ENCODE measurements around the gene DMRTB1. TPM values are rescaled to one million over a fixed set of nuclear protein-coding genes. Genes with fewer than 3 reads are reported as not detected.

Gene DMRTB1
- total and polyA plus RNA-seq, 2 experiments from 2014 or later, result not detected

DNA sequence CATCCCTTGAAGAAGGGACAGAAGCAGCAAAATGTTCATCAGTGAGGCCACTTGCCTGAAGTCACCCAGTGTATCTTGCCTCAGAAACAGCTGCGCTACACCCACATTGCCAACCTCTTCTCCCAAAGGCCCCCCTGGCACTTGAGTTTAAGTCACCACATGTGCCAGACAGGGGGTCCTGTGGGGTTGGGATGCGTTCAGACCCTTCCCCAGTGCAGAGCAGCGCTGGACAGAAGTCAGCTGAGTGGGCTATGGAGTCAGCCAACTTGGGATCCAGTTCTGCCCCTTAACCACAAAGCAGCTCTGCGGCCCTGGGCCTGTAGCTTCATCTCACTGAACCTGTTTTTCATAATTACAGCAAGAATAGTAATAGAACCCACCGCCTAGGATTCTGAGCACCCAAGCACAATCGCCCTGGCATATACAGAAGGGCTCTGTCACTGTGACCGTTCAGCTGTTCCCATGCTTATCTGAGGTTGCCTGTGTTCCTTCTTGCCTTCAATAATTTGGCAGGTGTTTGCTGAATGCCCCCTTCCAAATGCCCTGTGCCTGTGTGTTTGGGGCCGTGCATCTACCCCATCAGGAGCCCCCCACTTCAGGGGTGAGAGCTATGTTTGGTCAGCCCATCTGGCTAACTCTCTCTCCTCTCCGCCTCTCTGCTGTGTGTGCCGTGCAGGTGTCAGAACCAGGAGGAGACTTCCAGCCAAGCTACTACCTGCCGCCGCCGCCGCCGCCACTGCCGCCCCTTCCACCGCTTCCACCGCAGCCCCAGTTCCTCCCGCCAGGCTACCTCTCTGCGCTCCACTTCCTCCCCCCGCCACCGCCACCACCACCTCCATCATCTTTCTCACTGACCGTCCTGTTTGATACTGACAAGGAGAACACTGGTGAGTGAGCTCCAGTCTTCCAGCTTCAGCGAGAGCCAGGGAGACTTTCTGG lies 5.0 kb downstream of the DMRTB1 start:
- no peaks in the 10 kb centered on the region for H3K79me2 ChIP-seq
- no peak for DNase-seq (ENCODE audit: low spot score)
- TF ChIP-seq EZH2phosphoT487 (IDR thresholded peaks at IDR 0.05; ENCODE audit: low read depth, severe bottlenecking, unreplicated experiment) (no peak), EZH2 (IDR thresholded peaks at IDR 0.05; ENCODE audit: borderline replicate concordance) (no peak)
- TF ChIP-seq, protein P1, sequence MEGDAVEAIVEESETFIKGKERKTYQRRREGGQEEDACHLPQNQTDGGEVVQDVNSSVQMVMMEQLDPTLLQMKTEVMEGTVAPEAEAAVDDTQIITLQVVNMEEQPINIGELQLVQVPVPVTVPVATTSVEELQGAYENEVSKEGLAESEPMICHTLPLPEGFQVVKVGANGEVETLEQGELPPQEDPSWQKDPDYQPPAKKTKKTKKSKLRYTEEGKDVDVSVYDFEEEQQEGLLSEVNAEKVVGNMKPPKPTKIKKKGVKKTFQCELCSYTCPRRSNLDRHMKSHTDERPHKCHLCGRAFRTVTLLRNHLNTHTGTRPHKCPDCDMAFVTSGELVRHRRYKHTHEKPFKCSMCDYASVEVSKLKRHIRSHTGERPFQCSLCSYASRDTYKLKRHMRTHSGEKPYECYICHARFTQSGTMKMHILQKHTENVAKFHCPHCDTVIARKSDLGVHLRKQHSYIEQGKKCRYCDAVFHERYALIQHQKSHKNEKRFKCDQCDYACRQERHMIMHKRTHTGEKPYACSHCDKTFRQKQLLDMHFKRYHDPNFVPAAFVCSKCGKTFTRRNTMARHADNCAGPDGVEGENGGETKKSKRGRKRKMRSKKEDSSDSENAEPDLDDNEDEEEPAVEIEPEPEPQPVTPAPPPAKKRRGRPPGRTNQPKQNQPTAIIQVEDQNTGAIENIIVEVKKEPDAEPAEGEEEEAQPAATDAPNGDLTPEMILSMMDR (IDR thresholded peaks at IDR 0.05; ENCODE audit: poor library complexity), result no peak
- H3K27ac ChIP-seq, result no peak overlapping the region
- no peak overlapping the region for H2AFZ ChIP-seq
- H3K4me2 ChIP-seq, result no peak overlapping the region
- H3K9me2 ChIP-seq (replicated peaks; ENCODE audit: insufficient read depth), result no peaks in the 10 kb centered on the region
- H3K4me1 ChIP-seq (ENCODE audit: insufficient read depth), result no peaks in the 10 kb centered on the region
- H4K20me1 ChIP-seq (ENCODE audit: insufficient read depth, poor library complexity, severe bottlenecking), result no peaks in the 10 kb centered on the region
- no peak overlapping the region for H3K4me3 ChIP-seq
- H3K36me3 ChIP-seq (replicated peaks; ENCODE audit: insufficient read depth, low read depth), result no peaks in the 10 kb centered on the region
- no peaks in the 10 kb centered on the region for H3K9me3 ChIP-seq (ENCODE audit: low read depth)
- 94% methylated on average over 24 of the region's 24 CpGs for WGBS (ENCODE audit: low lambda C conversion rate, missing lambda C conversion rate)
- no peaks in the 10 kb centered on the region for H3K27me3 ChIP-seq

DNA sequence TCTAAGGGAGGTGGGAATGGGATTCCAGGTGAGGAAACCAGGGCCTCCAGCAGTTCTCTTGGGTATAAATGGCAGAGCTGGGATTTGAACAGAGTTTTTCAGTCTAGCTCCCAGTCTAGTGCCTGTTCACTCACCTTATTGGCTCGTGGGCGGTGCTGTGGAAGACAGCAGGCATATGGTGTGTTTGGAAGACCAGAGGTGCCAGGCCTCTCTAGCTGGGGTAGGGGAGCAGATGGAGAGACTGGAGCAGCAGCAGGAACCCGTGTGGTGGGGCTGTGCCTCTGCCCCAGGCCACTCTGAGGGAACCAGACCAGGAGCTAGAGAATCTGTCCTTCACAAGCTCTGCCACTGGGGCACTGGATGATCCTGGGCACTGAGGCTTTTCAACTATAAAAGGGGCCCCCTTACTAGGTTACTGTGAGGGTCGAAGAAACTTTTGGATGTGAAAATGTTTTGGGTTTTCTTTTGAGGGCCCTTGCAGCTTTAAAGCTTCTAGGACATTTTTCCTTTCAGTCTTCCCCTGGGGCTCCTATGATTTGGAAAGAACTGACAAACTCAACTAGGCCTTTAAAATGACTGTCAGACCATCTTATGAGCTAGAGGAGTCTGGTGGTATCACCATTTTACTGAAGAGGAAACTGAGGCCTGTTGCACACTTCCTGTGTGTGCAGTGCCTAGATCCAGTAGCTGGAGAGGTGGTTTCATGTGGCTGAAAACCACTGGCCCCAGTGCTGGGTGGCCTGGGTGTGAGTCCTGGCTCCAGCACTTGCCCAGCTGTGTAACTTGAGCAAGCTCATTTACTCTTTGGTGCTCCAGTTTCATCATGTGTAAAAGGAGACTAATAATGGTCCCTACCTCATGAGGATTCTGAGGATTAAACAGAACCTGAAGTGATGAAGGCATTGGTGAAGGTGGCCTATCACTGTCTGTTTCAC lies 6.1 kb downstream of the DMRTB1 start:
- Histone ChIP-seq H3K4me2 (no peak overlapping the region), H3K79me2 (no peaks in the 10 kb centered on the region), H3K36me3 (replicated peaks; ENCODE audit: insufficient read depth, low read depth) (no peaks in the 10 kb centered on the region), H3K9me3 (ENCODE audit: low read depth) (no peaks in the 10 kb centered on the region), H3K27me3 (no peaks in the 10 kb centered on the region), H3K27ac (no peak overlapping the region), H3K9me2 (replicated peaks; ENCODE audit: insufficient read depth) (no peaks in the 10 kb centered on the region), H3K4me3 (no peak overlapping the region), H3K4me1 (ENCODE audit: insufficient read depth) (no peaks in the 10 kb centered on the region), H4K20me1 (ENCODE audit: insufficient read depth, poor library complexity, severe bottlenecking) (no peaks in the 10 kb centered on the region), H2AFZ (no peak overlapping the region)
- no peak for DNase-seq (ENCODE audit: low spot score)
- WGBS (ENCODE audit: low lambda C conversion rate, missing lambda C conversion rate), result 59% methylated on average over 4 of the region's 4 CpGs
- TF ChIP-seq EZH2phosphoT487 (IDR thresholded peaks at IDR 0.05; ENCODE audit: low read depth, severe bottlenecking, unreplicated experiment), result no peak
- TF ChIP-seq EZH2 (IDR thresholded peaks at IDR 0.05; ENCODE audit: borderline replicate concordance), result no peak

DNA sequence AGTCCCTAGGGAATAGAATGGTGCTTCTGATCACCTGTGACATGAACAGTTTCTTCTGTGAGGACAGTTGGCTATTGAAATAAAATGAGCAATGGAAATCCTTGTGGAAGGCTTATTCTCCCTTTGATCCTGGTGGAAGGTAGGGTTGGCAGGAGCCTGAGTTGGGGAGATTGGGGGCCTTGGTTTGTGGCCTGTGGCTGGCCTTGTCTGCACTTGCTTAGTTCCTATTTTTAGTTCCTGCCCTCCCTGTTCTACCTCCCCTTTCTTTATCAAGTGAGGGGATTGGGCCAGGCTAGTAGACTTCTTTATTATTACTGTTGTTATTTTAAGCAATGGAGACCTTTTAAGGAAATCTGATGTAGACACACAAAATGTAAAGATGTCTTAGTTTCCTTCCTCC lies 8.2 kb downstream of the DMRTB1 start:
- no peaks in the 10 kb centered on the region for H3K4me1 ChIP-seq (ENCODE audit: insufficient read depth)
- no peaks in the 10 kb centered on the region for H3K27me3 ChIP-seq
- no peak overlapping the region for H3K4me3 ChIP-seq
- TF ChIP-seq EZH2phosphoT487 (IDR thresholded peaks at IDR 0.05; ENCODE audit: low read depth, severe bottlenecking, unreplicated experiment) (no peak), EZH2 (IDR thresholded peaks at IDR 0.05; ENCODE audit: borderline replicate concordance) (no peak)
- TF ChIP-seq, protein P1 (IDR thresholded peaks at IDR 0.05; ENCODE audit: poor library complexity), result no peak
- H3K9me2 ChIP-seq (replicated peaks; ENCODE audit: insufficient read depth), result no peaks in the 10 kb centered on the region
- no peak overlapping the region for H3K27ac ChIP-seq
- no peaks in the 10 kb centered on the region for H3K79me2 ChIP-seq
- H3K9me3 ChIP-seq (ENCODE audit: low read depth), result no peaks in the 10 kb centered on the region
- H2AFZ ChIP-seq, result no peak overlapping the region
- no peak overlapping the region for H3K4me2 ChIP-seq
- H4K20me1 ChIP-seq (ENCODE audit: insufficient read depth, poor library complexity, severe bottlenecking), result no peaks in the 10 kb centered on the region
- no peaks in the 10 kb centered on the region for H3K36me3 ChIP-seq (replicated peaks; ENCODE audit: insufficient read depth, low read depth)
- DNase-seq (ENCODE audit: low spot score), result no peak
